Measurements from ENCODE around the gene NOTUM.
A peak's percentile ranks its signal among the peaks of the same experiment; 100 is the strongest.

Gene NOTUM

GRCh38 chr17:81961087-81961511 lies at the start of gene NOTUM:
TSS of gene NOTUM (minus strand) at chr17:81961187. CDS start at chr17:81960909, 278 bp downstream.
- peak within 1 kb of the TSS; percentile 27 for H3K4me3 ChIP-seq (ENCODE audit: low read depth, low read length)
- DNase-seq (ENCODE audit: low read depth): no peak

DNA sequence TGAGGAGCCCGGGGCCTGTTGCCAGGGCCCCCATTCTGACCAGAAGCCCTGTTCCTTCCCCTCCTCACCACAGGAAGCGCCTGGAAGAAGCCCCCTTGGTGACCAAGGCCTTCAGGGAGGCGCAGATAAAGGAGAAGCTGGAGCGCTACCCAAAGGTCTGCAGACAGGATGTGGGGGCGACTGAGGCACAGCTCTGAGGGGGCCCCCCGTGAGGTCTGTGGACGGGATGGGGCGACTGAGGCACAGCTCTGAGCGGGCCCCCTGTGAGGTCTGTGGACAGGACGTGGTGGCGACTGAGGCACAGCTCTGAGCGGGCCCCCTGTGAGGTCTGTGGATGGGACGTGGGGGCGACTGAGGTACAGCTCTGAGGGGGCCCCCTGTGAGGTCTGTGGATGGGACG lies 48.4 kb upstream of the NOTUM start:
- no peak overlapping the region for H3K4me3 ChIP-seq (ENCODE audit: low read depth, low read length)
- no peak for DNase-seq (ENCODE audit: low read depth)

DNA sequence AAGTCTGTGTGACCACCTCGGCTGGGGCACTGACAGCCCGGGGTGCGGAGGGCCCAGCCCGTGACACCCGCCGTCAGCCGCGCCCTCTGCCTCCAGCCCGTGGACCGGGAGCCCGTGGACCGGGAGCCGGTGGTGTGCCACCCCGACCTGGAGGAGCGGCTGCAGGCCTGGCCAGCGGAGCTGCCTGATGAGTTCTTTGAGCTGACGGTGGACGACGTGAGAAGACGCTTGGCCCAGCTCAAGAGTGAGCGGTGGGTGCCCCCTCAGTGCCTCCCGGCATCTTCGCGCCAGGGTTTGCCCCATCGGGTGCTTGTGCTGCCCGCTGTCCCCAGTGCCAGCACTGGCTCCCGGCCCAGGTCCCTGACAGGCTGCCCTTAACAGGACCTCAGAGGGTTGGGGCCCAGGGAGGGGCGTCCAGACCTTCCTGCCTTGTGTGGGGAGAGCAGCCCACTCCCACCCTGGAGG lies 48.0 kb upstream of the NOTUM start:
- no peak overlapping the region for H3K4me3 ChIP-seq (ENCODE audit: low read depth, low read length)
- no peak for DNase-seq (ENCODE audit: low read depth)

DNA sequence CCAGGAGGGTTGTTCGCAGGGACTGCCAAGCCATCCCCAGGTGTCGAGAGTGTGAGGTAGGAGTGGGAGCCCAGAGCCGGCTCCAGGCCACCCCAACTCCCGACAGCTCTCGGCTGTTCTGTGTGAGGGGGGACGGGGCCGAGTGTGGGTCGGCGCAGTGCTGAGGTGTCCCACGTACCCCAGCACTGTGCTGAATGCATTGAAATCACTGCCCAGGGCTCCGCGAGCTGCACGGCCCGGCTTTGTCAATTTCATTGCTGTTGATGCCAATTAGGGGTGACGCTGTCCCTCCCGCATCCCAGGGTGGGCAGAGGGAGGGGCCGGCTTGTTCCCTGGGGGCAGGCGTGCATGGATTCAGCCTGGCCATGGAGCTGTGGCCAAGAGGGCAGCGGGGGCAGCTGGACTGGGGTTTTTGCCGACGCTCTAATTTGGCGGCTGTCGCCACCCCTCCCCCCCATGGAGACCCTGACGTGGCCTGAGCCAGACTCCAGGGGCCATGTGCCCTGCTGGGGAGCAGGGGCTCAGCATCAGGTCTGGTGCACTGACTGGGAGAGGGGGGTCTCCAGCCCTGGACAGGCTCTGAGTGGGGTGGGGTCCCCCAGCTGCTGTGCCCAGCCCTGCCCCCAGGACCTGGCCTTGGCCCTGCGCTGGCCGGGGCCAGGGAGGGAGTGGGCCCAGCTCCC lies 47.4 kb upstream of the NOTUM start:
- no peak for DNase-seq (ENCODE audit: low read depth)
- no peak overlapping the region for H3K4me3 ChIP-seq (ENCODE audit: low read depth, low read length)

DNA sequence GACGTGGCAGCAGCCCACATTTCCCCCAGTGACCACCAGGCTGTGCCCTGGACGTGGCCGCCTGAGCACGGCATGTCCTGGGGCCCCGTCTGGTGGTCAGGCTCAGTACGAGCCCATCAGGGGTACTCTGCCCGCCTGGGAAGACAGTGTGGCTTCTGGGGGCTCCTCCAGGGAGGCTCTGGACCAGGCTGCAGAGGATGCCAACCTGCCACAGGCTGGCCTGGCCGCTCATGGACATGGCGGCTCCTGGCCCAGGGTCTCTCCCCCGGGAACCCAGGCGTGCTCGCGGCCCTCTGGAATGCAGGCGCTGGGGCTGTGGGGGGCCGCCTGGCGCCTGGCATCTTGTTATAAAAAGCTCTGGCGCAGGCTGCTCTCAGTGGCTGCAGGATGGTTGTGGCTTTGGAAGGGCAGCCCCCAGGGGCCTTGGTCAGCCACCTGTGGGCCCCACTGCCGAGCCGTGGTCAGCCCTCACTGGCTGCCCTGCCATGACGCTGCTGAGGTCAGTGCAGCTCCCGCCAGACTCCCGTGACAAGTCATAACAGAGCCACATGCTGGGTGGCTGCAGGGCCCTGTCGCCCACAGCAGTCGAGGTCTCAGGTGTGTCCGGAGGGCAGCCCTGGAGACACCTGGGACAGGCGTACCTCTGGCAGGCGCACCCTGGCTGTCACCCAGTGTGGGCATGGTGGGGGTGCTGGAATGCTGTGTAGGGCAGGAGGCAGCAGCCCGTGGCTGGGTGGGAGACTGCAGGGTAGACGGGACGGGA lies 46.7 kb upstream of the NOTUM start:
- H3K4me3 ChIP-seq (ENCODE audit: low read depth, low read length): no peak overlapping the region
- no peak for DNase-seq (ENCODE audit: low read depth)

- no peak overlapping the region for H3K4me3 ChIP-seq (ENCODE audit: low read depth, low read length)
- DNase-seq (ENCODE audit: low read depth): no peak
Measured at GRCh38 chr17:82007228-82007494, 46.2 kb upstream of the NOTUM start.

GRCh38 chr17:82006468-82007227 lies 45.7 kb upstream of the NOTUM start:
- H3K4me3 ChIP-seq (ENCODE audit: low read depth, low read length): no peak overlapping the region
- DNase-seq (ENCODE audit: low read depth): no peak

DNA sequence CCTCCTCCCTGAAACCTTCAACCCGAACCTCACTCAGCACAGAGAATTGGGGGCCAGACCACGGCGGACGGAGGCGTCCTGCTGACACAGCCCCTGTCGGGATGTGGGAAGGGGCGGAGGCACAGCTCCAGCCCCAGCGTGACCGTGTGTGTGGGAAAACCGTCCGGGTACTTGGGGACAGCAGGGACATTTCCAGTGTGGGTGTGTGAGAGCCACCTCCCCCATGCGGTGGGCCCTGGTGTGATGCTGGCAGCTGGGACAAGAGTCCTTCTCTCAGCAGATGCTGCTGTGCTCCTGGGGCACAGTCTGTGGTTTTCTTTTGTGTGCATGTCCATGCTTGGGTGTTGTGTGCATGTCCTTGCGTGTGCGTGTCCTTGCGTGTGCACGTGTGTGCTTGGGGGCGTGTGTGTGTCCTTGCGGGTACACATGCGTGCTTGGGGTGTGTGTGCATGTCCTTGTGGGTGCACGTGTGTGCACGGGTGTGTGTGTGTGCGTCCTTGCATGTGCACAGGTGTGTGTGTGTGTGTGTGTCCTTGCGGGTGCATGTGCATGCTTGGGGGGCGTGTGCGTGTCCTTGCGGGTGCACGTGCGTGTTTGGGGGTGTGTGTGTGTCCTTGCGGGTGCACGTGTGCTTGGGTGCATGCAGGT lies 44.8 kb upstream of the NOTUM start:
- H3K4me3 ChIP-seq (ENCODE audit: low read depth, low read length): no peak overlapping the region

DNA sequence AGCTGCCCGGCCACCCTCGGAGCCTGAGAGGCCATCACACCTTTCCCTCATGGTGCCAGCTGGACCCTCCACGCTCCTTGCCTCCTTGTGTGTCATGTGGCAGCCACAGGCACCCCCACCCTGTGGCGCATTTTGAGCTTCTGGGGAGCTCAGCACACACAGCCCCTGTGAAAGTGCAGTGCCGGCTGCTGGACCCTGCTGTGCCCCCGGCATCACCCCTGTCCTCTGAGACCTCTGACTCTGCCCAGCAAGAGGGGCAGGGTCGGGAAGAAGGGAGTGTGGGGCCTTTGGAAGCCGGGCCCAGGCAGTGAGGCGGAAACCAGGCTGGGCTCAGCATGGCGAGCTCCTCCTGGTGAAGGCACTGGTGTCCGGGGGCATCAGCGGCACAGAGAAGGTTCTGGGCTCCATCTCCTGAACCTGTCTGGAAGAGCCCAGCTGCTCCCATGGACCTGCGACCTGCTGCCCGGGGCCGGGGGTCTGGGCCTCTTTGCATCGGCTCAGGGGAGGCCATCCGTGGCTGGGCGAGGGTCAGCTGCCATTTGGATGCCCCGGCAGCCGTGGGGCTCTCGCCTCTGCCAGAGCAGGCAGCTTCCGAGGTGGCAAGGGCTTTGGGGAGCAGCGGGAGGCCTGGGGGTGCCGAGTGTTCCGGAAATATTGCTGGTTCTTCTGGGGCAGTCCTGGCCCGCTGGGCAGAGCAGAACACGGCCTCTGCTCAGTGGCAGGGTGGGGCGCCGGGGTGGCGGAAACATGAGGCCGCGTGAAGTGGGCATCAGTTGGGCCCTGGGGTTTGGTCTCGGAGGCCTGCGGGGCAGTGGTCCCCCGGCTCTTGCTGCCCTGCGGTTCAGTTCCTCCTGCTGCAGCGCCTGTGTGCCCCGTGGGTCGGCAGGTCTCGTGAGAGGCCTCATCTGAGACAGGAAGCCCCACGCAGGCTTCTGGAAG lies 43.8 kb upstream of the NOTUM start:
- H3K4me3 ChIP-seq (ENCODE audit: low read depth, low read length): no peak overlapping the region
- no peak for DNase-seq (ENCODE audit: low read depth)

More for the DNA sequence above, 44.8 kb upstream of the NOTUM start:
- DNase-seq (ENCODE audit: low read depth): no peak

GRCh38 chr17:82003411-82004381 lies 42.7 kb upstream of the NOTUM start:
- H3K4me3 ChIP-seq (ENCODE audit: low read depth, low read length): no peak overlapping the region
- DNase-seq (ENCODE audit: low read depth): peak; percentile 83

- H3K4me3 ChIP-seq (ENCODE audit: low read depth, low read length): no peak overlapping the region
- no peak for DNase-seq (ENCODE audit: low read depth)
Measured at GRCh38 chr17:82001571-82002056, 40.6 kb upstream of the NOTUM start.

- DNase-seq (ENCODE audit: low read depth): no peak
- no peak overlapping the region for H3K4me3 ChIP-seq (ENCODE audit: low read depth, low read length)
Measured at GRCh38 chr17:82000803-82001570, 40.0 kb upstream of the NOTUM start.

- H3K4me3 ChIP-seq (ENCODE audit: low read depth, low read length): no peak overlapping the region
- DNase-seq (ENCODE audit: low read depth): no peak
Measured at GRCh38 chr17:81999976-82000802, 39.2 kb upstream of the NOTUM start.

DNA sequence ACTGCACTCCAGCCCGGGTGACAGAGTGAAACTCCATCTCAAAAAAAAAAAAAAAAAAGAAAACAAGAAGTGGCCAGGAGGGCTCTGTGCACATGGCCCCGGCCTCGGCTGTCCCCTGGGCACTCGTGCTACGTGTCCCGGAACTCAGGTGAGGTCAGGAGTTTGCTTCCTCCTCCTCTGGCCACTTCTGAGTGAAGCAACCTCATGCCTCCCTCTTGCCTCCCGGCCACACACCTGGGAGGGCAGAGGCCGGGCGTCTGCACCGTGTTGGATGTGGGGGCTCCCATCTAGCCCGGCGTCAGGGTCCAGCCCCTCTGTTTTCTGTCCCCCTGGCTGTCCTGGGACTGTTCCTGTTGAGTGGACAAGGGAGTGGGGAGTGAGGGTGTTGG lies 38.6 kb upstream of the NOTUM start:
- no peak for DNase-seq (ENCODE audit: low read depth)
- H3K4me3 ChIP-seq (ENCODE audit: low read depth, low read length): no peak overlapping the region

DNA sequence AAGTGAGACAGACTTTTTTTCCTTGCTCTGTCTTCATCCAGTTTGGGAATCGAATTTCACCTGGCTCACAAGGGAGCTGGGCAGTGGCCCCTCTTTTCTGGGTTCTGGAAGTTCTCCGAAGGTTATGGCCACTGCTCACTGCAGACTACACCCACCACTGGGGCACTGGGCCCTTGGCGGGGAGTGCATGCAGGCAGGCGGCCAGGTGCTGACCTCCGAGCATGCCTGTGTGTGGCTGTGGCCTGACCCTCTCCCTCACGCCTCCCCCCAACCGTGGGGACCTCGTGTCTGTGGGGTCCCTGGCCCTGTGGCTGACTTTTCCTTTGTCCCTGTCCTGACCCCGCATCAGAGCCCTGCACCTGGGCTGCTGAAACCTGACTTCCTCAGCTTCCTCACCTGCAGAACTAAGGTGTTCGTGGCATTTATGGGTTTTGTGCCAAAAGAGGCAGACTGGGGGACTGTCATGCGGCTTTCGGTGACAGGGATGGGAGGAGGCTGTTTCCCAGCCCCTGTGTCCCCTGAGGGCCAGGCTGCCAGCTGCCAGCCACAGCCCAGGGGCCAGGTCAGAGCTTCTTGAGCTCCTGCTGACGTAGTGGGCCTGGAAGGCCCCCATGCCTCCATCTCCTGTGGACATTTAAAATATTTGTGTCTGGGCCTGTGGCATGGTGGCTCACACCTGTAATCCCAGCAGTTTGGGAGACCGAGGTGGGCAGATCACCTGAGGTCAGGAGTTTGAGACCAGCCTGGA lies 37.9 kb upstream of the NOTUM start:
- no peak for DNase-seq (ENCODE audit: low read depth)
- no peak overlapping the region for H3K4me3 ChIP-seq (ENCODE audit: low read depth, low read length)

- H3K4me3 ChIP-seq (ENCODE audit: low read depth, low read length): no peak overlapping the region
- no peak for DNase-seq (ENCODE audit: low read depth)
Measured at GRCh38 chr17:81998212-81998611, 37.2 kb upstream of the NOTUM start.
